Ammon's horn (tissue), 1 donor: ENCODE results near the gene SRY.
"Not testable (repeated sequence)": the region's sequence is repeated elsewhere in the genome, so short reads cannot be mapped to it uniquely, and the experiment has no call there.

Experiments used
- DNase-seq: peaks from one replicate; pipeline ENCODE4 v3.0.0-alpha.2; 2016; ENCODE audit warnings: low spot score

Gene SRY

DNA sequence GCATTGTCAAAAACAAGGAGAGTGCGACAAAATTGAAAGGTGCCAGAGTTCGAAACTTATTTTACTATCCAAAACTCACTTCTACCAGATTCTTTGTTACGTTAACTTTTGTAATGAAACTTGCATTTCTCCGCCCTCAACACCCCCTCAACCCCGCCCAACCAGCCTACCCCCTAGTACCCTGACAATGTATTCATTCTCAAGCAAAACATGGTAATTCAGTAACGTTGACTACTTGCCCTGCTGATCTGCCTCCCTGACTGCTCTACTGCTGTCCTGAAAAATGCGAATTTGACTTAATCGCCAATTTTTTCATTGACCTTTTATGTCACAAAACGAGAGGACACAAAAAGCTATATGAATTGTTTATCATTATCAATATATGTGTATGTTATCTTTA, at the start of gene SRY:
TSS of gene SRY (minus strand) at position 83 of the 400 bp plus-strand sequence. CDS start at position 4, 79 bp downstream.
- no peak for DNase-seq

DNA sequence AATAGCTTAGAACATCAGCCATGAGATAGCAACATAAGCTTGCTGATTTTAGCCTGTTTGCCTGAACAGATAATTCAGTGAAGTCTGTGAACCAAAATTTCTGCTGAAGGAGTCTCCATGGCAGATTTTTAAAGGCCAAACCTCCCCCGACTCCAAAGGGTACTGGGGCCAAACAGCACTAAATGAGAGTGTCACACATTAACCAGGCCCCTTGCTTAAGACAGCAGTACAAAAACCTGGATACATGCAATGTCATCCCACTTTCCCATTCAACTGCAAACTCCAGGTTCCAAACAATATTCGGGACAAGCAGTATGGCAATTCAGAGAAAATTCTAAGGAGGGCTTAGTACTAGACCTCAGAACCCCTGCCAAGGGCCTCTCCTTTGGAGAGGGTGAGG, 49.6 kb upstream of the SRY start:
- no peak for DNase-seq

DNA sequence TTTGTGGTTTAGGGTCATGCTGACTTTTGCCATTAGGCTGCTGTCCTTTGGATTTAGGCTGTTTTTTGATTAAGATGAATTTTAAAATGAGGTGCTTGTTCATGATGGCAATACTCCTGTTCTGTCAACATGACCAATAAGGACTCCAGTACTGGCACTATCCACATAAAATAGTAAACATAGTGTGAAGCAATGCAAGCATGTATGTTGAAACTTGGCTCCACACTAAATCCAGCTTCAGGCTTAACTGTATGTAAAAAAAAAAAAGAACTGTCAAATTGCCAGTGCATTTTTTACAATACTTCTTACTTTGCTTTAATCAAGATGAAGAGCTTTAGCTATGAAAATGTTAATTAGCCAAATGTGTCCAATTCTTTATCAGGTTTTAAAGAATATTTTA, 47.7 kb upstream of the SRY start:
- DNase-seq: no peak

DNA sequence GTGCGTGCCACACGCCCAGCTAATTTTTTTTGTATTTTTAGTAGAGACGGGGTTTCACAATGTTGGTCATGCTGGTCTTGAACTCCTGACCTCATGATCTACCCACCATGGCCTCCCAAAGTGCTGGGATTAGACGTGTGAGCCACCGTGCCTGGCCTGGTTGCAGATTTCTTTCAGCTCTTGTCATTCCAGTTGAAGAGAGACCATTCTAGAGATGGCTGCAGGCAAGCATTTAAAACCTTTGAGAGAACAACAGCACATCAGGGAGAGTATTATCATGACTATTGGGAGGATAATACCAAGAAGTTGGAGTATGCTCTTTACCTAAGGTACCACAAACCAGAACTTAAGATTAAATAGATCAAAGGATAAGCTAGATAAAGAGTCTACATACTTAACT, 41.0 kb upstream of the SRY start:
- DNase-seq: no peak

DNA sequence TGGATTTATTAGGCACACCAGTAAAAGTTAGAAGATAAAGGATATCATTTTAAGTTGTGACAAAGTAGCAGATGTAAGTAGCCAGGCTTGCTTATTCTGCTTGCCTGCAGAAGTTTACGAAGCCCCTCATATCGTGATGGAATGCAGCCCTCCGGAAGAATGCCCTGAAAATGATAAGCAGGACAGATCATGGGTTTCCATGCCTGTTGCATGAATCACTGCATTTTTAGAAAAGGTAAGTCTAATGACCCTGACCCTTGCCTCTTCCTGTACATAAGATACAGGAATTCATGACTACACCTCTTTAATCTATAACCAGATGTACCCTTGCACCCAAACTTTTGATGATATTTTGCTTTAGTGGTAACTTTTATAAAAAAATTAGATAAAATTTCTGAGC, 37.0 kb upstream of the SRY start:
- no peak for DNase-seq

DNA sequence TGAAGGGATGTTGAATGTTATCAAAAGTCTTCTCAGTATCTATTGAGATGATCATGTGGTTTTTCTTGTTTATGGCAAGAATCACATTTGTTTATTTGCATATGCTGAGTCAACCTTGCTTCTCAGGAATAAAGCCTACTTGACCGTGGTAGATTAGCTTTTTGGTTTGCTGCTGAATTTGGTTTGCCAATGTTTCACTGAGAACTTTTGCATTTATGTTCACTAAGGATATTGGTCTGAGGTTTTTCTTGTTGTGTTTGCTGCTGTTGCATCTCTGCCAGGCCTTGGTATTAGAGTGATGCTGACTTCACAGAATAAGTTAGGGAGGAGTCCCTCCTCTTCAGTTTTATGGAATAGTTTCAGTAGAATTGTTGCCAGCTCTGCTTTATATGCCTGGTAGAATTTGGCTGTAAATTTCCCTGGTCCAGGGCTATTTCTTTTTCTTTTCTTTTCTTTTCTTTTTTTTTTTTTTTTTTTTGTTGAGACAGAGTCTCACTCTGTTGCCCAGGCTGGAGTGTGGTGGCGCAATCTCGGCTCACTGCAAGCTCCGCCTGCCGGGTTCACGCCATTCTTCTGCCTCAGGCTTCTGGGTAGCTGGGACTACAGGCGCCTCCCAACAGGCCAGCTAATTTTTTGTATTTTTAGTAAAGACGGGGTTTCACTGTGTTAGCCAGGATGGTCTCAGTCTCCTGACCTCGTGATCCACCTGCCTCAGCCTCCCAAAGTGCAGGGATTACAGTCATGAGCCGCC, 29.8 kb upstream of the SRY start:
- not testable (repeated sequence) for DNase-seq

DNA sequence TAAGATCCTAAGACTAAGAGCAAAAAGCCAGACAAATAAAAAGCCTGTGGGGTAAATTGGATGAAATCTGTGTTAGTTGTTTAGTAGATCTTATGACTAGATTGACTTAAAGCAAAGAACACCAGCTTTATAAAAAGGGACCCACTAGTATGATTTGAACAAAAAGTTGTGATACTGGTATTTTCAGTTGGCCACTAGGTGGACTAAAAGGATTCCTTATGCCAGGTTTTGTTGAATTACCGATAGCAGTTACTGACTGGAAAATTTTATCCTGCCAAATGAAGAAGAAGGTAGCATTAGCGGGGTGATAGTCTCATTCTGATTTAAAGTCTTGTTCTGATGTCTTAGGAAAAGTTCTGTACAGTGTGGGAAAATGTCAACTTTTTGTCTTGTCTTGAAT, 12.8 kb upstream of the SRY start:
- no peak for DNase-seq

DNA sequence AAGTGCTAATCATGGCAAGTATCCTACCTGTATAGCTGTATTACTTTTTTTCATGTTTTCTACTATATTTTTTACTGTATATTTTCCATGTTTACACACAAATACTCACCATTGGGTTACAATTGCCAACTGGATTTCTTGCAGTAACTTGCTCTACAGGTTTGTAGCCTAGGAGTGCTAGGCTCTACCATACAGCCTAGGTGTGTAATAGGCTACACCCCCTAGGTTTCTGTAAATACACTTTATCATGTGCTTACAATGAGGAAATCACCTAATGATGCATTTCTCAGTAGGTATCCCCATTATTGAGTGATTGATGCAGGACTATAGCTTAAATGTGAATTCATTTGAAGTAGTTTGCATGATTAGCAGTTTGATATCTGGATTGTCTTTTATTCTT, 10.5 kb upstream of the SRY start:
- no peak for DNase-seq

DNA sequence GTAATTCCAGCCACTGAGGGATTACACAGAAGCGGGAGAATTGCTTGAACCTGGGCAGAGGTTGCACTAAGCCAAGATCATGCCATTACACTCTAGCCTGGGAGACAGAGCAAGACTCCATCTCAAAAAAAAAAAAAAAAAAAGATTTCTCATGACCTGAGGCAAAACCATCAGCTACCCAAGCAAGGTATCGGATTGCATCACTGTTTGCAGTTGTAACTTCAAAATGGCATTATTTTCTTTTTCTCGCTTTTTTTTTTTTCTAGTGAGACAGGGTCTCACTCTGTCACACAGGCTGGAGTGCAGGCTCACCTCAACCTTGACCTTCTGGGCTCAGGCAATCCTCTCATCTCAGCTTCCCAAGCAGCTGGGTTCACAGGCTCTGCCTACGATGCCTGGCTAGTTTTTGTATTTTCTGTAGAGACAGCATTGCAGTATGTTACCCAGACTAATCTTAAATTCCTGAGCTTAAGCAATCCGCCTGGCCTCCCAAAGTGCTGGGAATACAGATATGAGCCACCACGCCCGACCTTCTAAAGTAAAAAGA, 9.6 kb upstream of the SRY start:
- DNase-seq: no peak

DNA sequence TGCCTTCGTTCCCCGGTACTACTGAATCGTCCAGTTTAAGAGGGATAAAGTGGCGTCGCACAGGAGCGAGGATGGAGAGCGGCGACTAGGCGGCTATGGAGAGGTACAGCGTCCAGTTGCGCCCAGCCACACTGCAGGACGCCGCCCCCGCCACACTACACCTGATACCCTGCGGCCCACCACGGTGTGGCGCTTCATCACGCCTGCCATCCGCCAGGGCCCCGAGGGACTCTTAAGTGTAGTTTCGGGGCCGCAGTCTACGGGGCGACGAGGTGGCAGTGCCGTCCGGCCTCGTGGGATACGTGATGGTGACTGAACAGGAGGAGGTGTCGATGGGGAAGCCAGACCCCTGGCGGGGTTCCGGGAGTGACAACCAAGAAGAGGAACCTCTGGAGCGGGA, 2.3 kb upstream of the SRY start:
- no peak for DNase-seq

DNA sequence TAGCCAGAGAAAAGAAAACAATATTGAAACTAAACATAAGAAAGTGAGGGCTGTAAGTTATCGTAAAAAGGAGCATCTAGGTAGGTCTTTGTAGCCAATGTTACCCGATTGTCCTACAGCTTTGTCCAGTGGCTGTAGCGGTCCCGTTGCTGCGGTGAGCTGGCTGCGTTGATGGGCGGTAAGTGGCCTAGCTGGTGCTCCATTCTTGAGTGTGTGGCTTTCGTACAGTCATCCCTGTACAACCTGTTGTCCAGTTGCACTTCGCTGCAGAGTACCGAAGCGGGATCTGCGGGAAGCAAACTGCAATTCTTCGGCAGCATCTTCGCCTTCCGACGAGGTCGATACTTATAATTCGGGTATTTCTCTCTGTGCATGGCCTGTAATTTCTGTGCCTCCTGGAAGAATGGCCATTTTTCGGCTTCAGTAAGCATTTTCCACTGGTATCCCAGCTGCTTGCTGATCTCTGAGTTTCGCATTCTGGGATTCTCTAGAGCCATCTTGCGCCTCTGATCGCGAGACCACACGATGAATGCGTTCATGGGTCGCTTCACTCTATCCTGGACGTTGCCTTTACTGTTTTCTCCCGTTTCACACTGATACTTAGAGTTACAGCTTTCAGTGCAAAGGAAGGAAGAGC, 488 bp downstream of the SRY start:
- no peak for DNase-seq
